Measurements from ENCODE around the gene PREP.

PREP gene

GRCh38 chr6:105320271-105320670 lies 82.6 kb downstream of the PREP start:
- no peak overlapping the region for H3K4me3 ChIP-seq
- H3K27ac ChIP-seq = no peak overlapping the region

GRCh38 chr6:105319331-105319730 lies 83.6 kb downstream of the PREP start:
- no peak overlapping the region for H3K27ac ChIP-seq
- no peak overlapping the region for H3K4me3 ChIP-seq

- no peak overlapping the region for H3K4me3 ChIP-seq
- no peak overlapping the region for H3K27ac ChIP-seq
These were observed 84.2 kb downstream of the PREP start for GRCh38 chr6:105318660-105319059.

GRCh38 chr6:105317607-105318533 lies 85.0 kb downstream of the PREP start:
- H3K27ac ChIP-seq = no peak overlapping the region
- H3K4me3 ChIP-seq = no peak overlapping the region

GRCh38 chr6:105313211-105313610 lies 89.7 kb downstream of the PREP start:
- Histone ChIP-seq H3K27ac (no peak overlapping the region), H3K4me3 (no peak overlapping the region)

- H3K27ac ChIP-seq = no peak overlapping the region
- no peak overlapping the region for H3K4me3 ChIP-seq
These were observed 91.9 kb downstream of the PREP start for GRCh38 chr6:105310947-105311346.

GRCh38 chr6:105310371-105310770 lies 92.5 kb downstream of the PREP start:
- Histone ChIP-seq H3K27ac (no peak overlapping the region), H3K4me3 (no peak overlapping the region)

- H3K4me3 ChIP-seq = no peak overlapping the region
- H3K27ac ChIP-seq = no peak overlapping the region
These were observed 94.0 kb downstream of the PREP start for GRCh38 chr6:105308840-105309239.

- no peak overlapping the region for H3K27ac ChIP-seq
- H3K4me3 ChIP-seq = no peak overlapping the region
These were observed 97.4 kb downstream of the PREP start for GRCh38 chr6:105305521-105305920.

GRCh38 chr6:105304825-105305224 lies 98.1 kb downstream of the PREP start:
- Histone ChIP-seq H3K4me3 (no peak overlapping the region), H3K27ac (no peak overlapping the region)

- no peak overlapping the region for H3K27ac ChIP-seq
These were observed 98.5 kb downstream of the PREP start for GRCh38 chr6:105304366-105304765.

GRCh38 chr6:105302617-105303128 lies 100.2 kb downstream of the PREP start:
- H3K4me3 ChIP-seq = no peak overlapping the region

More at GRCh38 chr6:105304366-105304765, 98.5 kb downstream of the PREP start:
- no peak overlapping the region for H3K4me3 ChIP-seq

GRCh38 chr6:105301756-105302616 lies 100.9 kb downstream of the PREP start:
- Histone ChIP-seq H3K27ac (peak overlapping the region in 2 of 21 experiments; percentile 3 to 23), H3K4me3 (no peak overlapping the region)

More at GRCh38 chr6:105302617-105303128, 100.2 kb downstream of the PREP start:
- no peak overlapping the region for H3K27ac ChIP-seq

- H3K27ac ChIP-seq = no peak overlapping the region
These were observed 101.8 kb downstream of the PREP start for GRCh38 chr6:105301072-105301503.

GRCh38 chr6:105300090-105300489 lies 102.8 kb downstream of the PREP start:
- Histone ChIP-seq H3K4me3 (no peak overlapping the region), H3K27ac (no peak overlapping the region)

More at GRCh38 chr6:105301072-105301503, 101.8 kb downstream of the PREP start:
- no peak overlapping the region for H3K4me3 ChIP-seq

- Histone ChIP-seq H3K27ac (no peak overlapping the region), H3K4me3 (no peak overlapping the region)
These were observed 108.8 kb downstream of the PREP start for GRCh38 chr6:105294129-105294528.

GRCh38 chr6:105292689-105293339 lies 110.1 kb downstream of the PREP start:
- Histone ChIP-seq H3K27ac (no peak overlapping the region), H3K4me3 (no peak overlapping the region)

- Histone ChIP-seq H3K27ac (no peak overlapping the region), H3K4me3 (no peak overlapping the region)
These were observed 111.4 kb downstream of the PREP start for GRCh38 chr6:105291525-105291924.

- Histone ChIP-seq H3K27ac (no peak overlapping the region), H3K4me3 (no peak overlapping the region)
These were observed 120.0 kb downstream of the PREP start for GRCh38 chr6:105282631-105283585.
